GM19099 (cell line): ENCODE data around the gene PIAS1.

ENCODE experiments used
- POLR2A ChIP-seq: IDR thresholded peaks from 3 replicates; pipeline ENCODE4 v1.6.1; 2011; ENCODE audit warnings: low read depth; ENCODE audit not compliant: insufficient read length; ENCODE audit errors: extremely low read depth

Gene PIAS1

GRCh38 chr15:68213991-68214837 is 160.1 kb downstream of the PIAS1 start:
- TF ChIP-seq POLR2A, result no peak

- no peak for TF ChIP-seq POLR2A
These were observed 160.7 kb downstream of the PIAS1 start for GRCh38 chr15:68214838-68215254.

- TF ChIP-seq POLR2A, result no peak
These were observed 163.2 kb downstream of the PIAS1 start for GRCh38 chr15:68217341-68217740.

- TF ChIP-seq POLR2A, result no peak
These were observed 164.2 kb downstream of the PIAS1 start for GRCh38 chr15:68218331-68218730.

- TF ChIP-seq POLR2A, result no peak
These were observed 165.0 kb downstream of the PIAS1 start for GRCh38 chr15:68218847-68219798.

GRCh38 chr15:68220489-68220888 is 166.4 kb downstream of the PIAS1 start:
- no peak for TF ChIP-seq POLR2A

GRCh38 chr15:68220967-68221366 is 166.9 kb downstream of the PIAS1 start:
- TF ChIP-seq POLR2A, result no peak

GRCh38 chr15:68223171-68223570 is 169.1 kb downstream of the PIAS1 start:
- no peak for TF ChIP-seq POLR2A

- TF ChIP-seq POLR2A, result no peak
These were observed 170.0 kb downstream of the PIAS1 start for GRCh38 chr15:68224108-68224507.

GRCh38 chr15:68224546-68225250 is 170.6 kb downstream of the PIAS1 start:
- no peak for TF ChIP-seq POLR2A

GRCh38 chr15:68227643-68228142 is 173.6 kb downstream of the PIAS1 start:
- no peak for TF ChIP-seq POLR2A

- no peak for TF ChIP-seq POLR2A
These were observed 174.2 kb downstream of the PIAS1 start for GRCh38 chr15:68228143-68228970.

- TF ChIP-seq POLR2A, result no peak
These were observed 174.9 kb downstream of the PIAS1 start for GRCh38 chr15:68228971-68229385.

- peak; percentile 80 for TF ChIP-seq POLR2A
These were observed 175.5 kb downstream of the PIAS1 start, which contains the start of gene CLN6 for GRCh38 chr15:68229386-68230156. Gene CLN6 (minus strand): TSS chr15:68229728. CDS start chr15:68229584, 144 bp downstream.
